ENCODE data around the gene EXOC5. TPM values are rescaled to one million over a fixed set of nuclear protein-coding genes. Genes with fewer than 3 reads are reported as not detected.
"Not testable (repeated sequence)": the region's sequence is repeated elsewhere in the genome, so short reads cannot be mapped to it uniquely, and the experiment has no call there.

EXOC5 gene
- total RNA-seq, 4 donors from 2014 or later, result 43.5 to 58.6 (median 47.4) TPM

- peaks cover 0 to 86% (median 19%) of the 10 kb centered on the region in 3 donors for H3K36me3 ChIP-seq
- TF ChIP-seq POLR2A (IDR thresholded peaks at IDR 0.05) (no peak), CTCF (IDR thresholded peaks at IDR 0.05) (no peak), EP300 (IDR thresholded peaks at IDR 0.05) (no peak)
These were observed 55.8 kb downstream of the EXOC5 start for GRCh38 chr14:57212919-57213318.

GRCh38 chr14:57209561-57209960, 59.1 kb downstream of the EXOC5 start:
- Histone ChIP-seq H3K4me1 (no peaks in the 10 kb centered on the region), H3K27me3 (no peaks in the 10 kb centered on the region), H3K36me3 (peaks cover 0 to 68% (median 12%) of the 10 kb centered on the region in 3 donors), H3K27ac (no peak overlapping the region), H3K9me3 (no peaks in the 10 kb centered on the region), H3K4me3 (no peak overlapping the region)
- no peak for TF ChIP-seq POLR2A (IDR thresholded peaks at IDR 0.05)
- DNase-seq (ENCODE audit: low spot score in 2 of 2), result no peak
- 78 to 79% methylated on average over 4 of the region's 4 CpGs for WGBS, 2 donors

More at GRCh38 chr14:57212919-57213318, 55.8 kb downstream of the EXOC5 start:
- no peaks in the 10 kb centered on the region for H3K4me1 ChIP-seq
- H3K27me3 ChIP-seq, result no peaks in the 10 kb centered on the region
- H3K27ac ChIP-seq, result no peak overlapping the region
- H3K4me3 ChIP-seq, result no peak overlapping the region
- WGBS, 2 donors, result 89 to 94% methylated on average over 2 of the region's 2 CpGs
- no peak for DNase-seq (ENCODE audit: low spot score in 2 of 2)
- no peaks in the 10 kb centered on the region for H3K9me3 ChIP-seq

GRCh38 chr14:57205938-57206337, 62.8 kb downstream of the EXOC5 start:
- no peak overlapping the region for H3K4me3 ChIP-seq
- 91 to 95% methylated on average over 5 of the region's 5 CpGs for WGBS, 2 donors
- no peaks in the 10 kb centered on the region for H3K27me3 ChIP-seq
- H3K9me3 ChIP-seq, result no peaks in the 10 kb centered on the region
- no peaks in the 10 kb centered on the region for H3K4me1 ChIP-seq
- no peak overlapping the region for H3K27ac ChIP-seq
- peaks cover 0 to 31% (median 5%) of the 10 kb centered on the region in 3 donors for H3K36me3 ChIP-seq
- no peak for DNase-seq (ENCODE audit: low spot score in 2 of 2)
- no peak for TF ChIP-seq CTCF (IDR thresholded peaks at IDR 0.05)
- no peak for TF ChIP-seq EP300 (IDR thresholded peaks at IDR 0.05)
- TF ChIP-seq POLR2A (IDR thresholded peaks at IDR 0.05), result no peak

- H3K27ac ChIP-seq; H3K4me3 ChIP-seq; H3K4me1 ChIP-seq; H3K27me3 ChIP-seq; H3K36me3 ChIP-seq; H3K9me3 ChIP-seq; DNase-seq (ENCODE audit: low spot score in 2 of 2): not testable (repeated sequence)
- TF ChIP-seq CTCF (IDR thresholded peaks at IDR 0.05), result peak in 1 of 5 experiments; percentile 21
These were observed 66.0 kb downstream of the EXOC5 start for GRCh38 chr14:57202672-57203071.

GRCh38 chr14:57199921-57200320, 68.8 kb downstream of the EXOC5 start:
- TF ChIP-seq CTCF (IDR thresholded peaks at IDR 0.05) (no peak), EP300 (IDR thresholded peaks at IDR 0.05) (no peak), POLR2A (IDR thresholded peaks at IDR 0.05) (no peak)
- Histone ChIP-seq H3K4me3 (no peak overlapping the region), H3K9me3 (no peaks in the 10 kb centered on the region), H3K4me1 (no peaks in the 10 kb centered on the region), H3K36me3 (no peaks in the 10 kb centered on the region), H3K27me3 (no peaks in the 10 kb centered on the region), H3K27ac (no peak overlapping the region)
- 81 to 89% methylated on average over 6 of the region's 6 CpGs for WGBS, 2 donors
- DNase-seq (ENCODE audit: low spot score in 2 of 2), result no peak

- H3K27ac ChIP-seq, result no peak overlapping the region
- 66% methylated on average over 7 of the region's 7 CpGs for WGBS, 2 donors
- no peaks in the 10 kb centered on the region for H3K4me1 ChIP-seq
- no peaks in the 10 kb centered on the region for H3K36me3 ChIP-seq
- no peaks in the 10 kb centered on the region for H3K9me3 ChIP-seq
- TF ChIP-seq EP300 (IDR thresholded peaks at IDR 0.05), result no peak
- TF ChIP-seq CTCF (IDR thresholded peaks at IDR 0.05), result peak in 3 of 5 experiments; percentile 2 to 17 (median 5)
- H3K27me3 ChIP-seq, result no peaks in the 10 kb centered on the region
- H3K4me3 ChIP-seq, result no peak overlapping the region
- DNase-seq (ENCODE audit: low spot score in 2 of 2), result no peak
These were observed 79.6 kb downstream of the EXOC5 start for GRCh38 chr14:57189070-57189469.

All from tibial nerve (tissue), 4 donors.